Measurements from ENCODE around the gene ANKRD9. TPM values are rescaled to one million over a fixed set of nuclear protein-coding genes. Genes with fewer than 3 reads are reported as not detected.

ANKRD9 gene
- total and polyA plus RNA-seq, 10 of the 15 experiments (the other 5 are each of a cell fraction or from before 2014, with no cell fraction given): 0.03 to 3.6 (median 0.49) TPM

DNA sequence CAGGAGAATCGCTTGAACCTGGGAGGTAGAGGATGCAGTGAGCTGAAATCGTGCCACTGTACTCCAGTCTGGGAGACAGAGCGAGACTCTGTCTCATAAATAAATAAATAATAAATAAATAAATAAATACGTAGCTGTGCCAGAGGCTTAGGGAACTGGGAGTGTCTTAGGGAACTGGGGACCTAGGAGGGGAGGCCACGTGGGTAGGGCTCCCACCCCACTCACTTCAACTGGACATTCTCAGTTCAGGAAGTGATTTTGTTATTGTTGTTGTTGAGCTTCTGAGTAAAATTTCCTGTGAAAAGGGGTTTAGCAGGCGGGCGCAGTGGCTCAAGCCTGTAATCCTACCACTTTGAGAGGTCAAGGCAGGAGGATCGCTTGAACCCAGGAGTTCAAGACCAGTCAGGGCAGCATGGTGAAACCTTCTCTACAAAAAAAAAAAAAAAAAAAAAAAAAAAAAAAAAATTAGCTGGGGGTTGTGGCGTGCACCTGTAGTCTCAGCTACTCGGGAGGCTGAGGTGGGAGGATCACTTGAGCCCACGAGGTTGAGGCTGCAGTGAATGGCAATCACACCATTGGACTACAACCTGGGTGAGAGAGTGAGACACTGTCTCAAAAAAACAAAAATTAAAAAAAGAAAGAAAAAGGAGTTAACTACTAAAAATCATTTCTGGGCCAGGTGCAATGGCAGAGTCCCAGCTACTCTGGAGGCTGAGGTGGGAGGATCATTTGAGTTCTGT is 19.0 kb upstream of the ANKRD9 start:
- no peaks in the 10 kb centered on the region for H3K36me3 ChIP-seq (ENCODE audit: control insufficient read depth in 2 of 2, insufficient read depth in 2 of 2, low read length in 1 of 2)
- no peaks in the 10 kb centered on the region for H3K79me2 ChIP-seq (ENCODE audit: control insufficient read depth, insufficient read depth, low read length)
- 87% methylated on average over 10 of the region's 11 CpGs for WGBS (ENCODE audit: insufficient coverage, insufficient replicate concordance, low lambda C conversion rate, missing lambda C conversion rate)
- no peak overlapping the region for H3K4me3 ChIP-seq
- CTCF ChIA-PET: interaction anchor here (0.6 kb wide), 1 partner anchor 548 kb away, joined by 3 read pairs; no protein-coding TSS in a partner anchor
- in situ Hi-C loops (cut with MboI): no loop called here
- no peaks in the 10 kb centered on the region for H3K27me3 ChIP-seq (replicated peaks in 1 of 2; ENCODE audit: control insufficient read depth in 2 of 2, insufficient read depth in 2 of 2, low read length in 1 of 2)
- no peak overlapping the region for H3K4me2 ChIP-seq (ENCODE audit: control insufficient read depth, insufficient read depth)
- no peak overlapping the region for H2AFZ ChIP-seq (ENCODE audit: control insufficient read depth, low read depth, low read length)
- no peak overlapping the region for H3K27ac ChIP-seq (ENCODE audit: control insufficient read depth, insufficient read depth)
- no peaks in the 10 kb centered on the region for H3K9me3 ChIP-seq (replicated peaks; ENCODE audit: control insufficient read depth, insufficient read depth, low read length)
- no peaks in the 10 kb centered on the region; the same call in none of the 2 replicates for H3K4me1 ChIP-seq (ENCODE audit: control insufficient read depth, insufficient read depth, low read length)
- RAD21 ChIA-PET (ENCODE audit: unreplicated experiment): interaction anchor here (0.7 kb wide), 1 partner anchor 12 kb away, joined by 3 read pairs; no protein-coding TSS in a partner anchor
- SMC1A ChIA-PET (ENCODE audit: uncharacterized antibody, unreplicated experiment): interaction anchor here (0.9 kb wide), 1 partner anchor 166 kb away, joined by 3 read pairs; no protein-coding TSS in a partner anchor
- TF ChIP-seq EED (IDR thresholded peaks at IDR 0.05; ENCODE audit: low read depth): no peak
- TF ChIP-seq SUPT20H (IDR thresholded peaks at IDR 0.05; ENCODE audit: borderline replicate concordance, control insufficient read depth, low read depth, low read length): no peak
- TF ChIP-seq, protein P1, sequence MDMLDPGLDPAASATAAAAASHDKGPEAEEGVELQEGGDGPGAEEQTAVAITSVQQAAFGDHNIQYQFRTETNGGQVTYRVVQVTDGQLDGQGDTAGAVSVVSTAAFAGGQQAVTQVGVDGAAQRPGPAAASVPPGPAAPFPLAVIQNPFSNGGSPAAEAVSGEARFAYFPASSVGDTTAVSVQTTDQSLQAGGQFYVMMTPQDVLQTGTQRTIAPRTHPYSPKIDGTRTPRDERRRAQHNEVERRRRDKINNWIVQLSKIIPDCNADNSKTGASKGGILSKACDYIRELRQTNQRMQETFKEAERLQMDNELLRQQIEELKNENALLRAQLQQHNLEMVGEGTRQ (IDR thresholded peaks at IDR 0.05; ENCODE audit: borderline replicate concordance, low read depth, low read length): no peak
- no peak for TF ChIP-seq KAT2A (conservative IDR thresholded peaks at IDR 0.05; ENCODE audit: control insufficient read depth, low read depth, low read length)
- TF ChIP-seq DPF2 (IDR thresholded peaks at IDR 0.05): no peak
- no peak for TF ChIP-seq TCF7 (IDR thresholded peaks at IDR 0.05; ENCODE audit: borderline replicate concordance)
- TF ChIP-seq ZSCAN29 (IDR thresholded peaks at IDR 0.05): no peak
- TF ChIP-seq, protein P2, sequence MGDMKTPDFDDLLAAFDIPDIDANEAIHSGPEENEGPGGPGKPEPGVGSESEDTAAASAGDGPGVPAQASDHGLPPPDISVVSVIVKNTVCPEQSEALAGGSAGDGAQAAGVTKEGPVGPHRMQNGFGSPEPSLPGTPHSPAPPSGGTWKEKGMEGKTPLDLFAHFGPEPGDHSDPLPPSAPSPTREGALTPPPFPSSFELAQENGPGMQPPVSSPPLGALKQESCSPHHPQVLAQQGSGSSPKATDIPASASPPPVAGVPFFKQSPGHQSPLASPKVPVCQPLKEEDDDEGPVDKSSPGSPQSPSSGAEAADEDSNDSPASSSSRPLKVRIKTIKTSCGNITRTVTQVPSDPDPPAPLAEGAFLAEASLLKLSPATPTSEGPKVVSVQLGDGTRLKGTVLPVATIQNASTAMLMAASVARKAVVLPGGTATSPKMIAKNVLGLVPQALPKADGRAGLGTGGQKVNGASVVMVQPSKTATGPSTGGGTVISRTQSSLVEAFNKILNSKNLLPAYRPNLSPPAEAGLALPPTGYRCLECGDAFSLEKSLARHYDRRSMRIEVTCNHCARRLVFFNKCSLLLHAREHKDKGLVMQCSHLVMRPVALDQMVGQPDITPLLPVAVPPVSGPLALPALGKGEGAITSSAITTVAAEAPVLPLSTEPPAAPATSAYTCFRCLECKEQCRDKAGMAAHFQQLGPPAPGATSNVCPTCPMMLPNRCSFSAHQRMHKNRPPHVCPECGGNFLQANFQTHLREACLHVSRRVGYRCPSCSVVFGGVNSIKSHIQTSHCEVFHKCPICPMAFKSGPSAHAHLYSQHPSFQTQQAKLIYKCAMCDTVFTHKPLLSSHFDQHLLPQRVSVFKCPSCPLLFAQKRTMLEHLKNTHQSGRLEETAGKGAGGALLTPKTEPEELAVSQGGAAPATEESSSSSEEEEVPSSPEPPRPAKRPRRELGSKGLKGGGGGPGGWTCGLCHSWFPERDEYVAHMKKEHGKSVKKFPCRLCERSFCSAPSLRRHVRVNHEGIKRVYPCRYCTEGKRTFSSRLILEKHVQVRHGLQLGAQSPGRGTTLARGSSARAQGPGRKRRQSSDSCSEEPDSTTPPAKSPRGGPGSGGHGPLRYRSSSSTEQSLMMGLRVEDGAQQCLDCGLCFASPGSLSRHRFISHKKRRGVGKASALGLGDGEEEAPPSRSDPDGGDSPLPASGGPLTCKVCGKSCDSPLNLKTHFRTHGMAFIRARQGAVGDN (IDR thresholded peaks at IDR 0.05): no peak
- no peak for TF ChIP-seq MYC (IDR thresholded peaks at IDR 0.05; ENCODE audit: insufficient read depth, insufficient read length, insufficient replicate concordance, low read length, severe bottlenecking)
- TF ChIP-seq SMC3 (IDR thresholded peaks at IDR 0.05; ENCODE audit: borderline replicate concordance, low read length): no peak
- TF ChIP-seq YY1 (IDR thresholded peaks at IDR 0.05; ENCODE audit: low read depth, low read length): no peak
- TF ChIP-seq, protein P3, sequence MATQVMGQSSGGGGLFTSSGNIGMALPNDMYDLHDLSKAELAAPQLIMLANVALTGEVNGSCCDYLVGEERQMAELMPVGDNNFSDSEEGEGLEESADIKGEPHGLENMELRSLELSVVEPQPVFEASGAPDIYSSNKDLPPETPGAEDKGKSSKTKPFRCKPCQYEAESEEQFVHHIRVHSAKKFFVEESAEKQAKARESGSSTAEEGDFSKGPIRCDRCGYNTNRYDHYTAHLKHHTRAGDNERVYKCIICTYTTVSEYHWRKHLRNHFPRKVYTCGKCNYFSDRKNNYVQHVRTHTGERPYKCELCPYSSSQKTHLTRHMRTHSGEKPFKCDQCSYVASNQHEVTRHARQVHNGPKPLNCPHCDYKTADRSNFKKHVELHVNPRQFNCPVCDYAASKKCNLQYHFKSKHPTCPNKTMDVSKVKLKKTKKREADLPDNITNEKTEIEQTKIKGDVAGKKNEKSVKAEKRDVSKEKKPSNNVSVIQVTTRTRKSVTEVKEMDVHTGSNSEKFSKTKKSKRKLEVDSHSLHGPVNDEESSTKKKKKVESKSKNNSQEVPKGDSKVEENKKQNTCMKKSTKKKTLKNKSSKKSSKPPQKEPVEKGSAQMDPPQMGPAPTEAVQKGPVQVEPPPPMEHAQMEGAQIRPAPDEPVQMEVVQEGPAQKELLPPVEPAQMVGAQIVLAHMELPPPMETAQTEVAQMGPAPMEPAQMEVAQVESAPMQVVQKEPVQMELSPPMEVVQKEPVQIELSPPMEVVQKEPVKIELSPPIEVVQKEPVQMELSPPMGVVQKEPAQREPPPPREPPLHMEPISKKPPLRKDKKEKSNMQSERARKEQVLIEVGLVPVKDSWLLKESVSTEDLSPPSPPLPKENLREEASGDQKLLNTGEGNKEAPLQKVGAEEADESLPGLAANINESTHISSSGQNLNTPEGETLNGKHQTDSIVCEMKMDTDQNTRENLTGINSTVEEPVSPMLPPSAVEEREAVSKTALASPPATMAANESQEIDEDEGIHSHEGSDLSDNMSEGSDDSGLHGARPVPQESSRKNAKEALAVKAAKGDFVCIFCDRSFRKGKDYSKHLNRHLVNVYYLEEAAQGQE (IDR thresholded peaks at IDR 0.05; ENCODE audit: low read depth, low read length): no peak
- no peak for TF ChIP-seq BRCA1 (IDR thresholded peaks at IDR 0.05; ENCODE audit: low read depth, low read length)
- TF ChIP-seq RFX5 (IDR thresholded peaks at IDR 0.05; ENCODE audit: low read depth, low read length): no peak
- BruUV-seq (replicated peaks): no TSS peak
- FAIRE-seq (no peak), ATAC-seq (no peak), DNase-seq (ENCODE audit: low read depth, low spot score) (no peak)
- no peak overlapping the region for H3K9ac ChIP-seq (ENCODE audit: control insufficient read depth, insufficient read depth, low read length)
- intact Hi-C loops (cut with micrococcal nuclease; ENCODE audit: unreplicated experiment): loop anchor here (10.0 kb wide), 2 partner anchors 246 to 386 kb away; partner anchors contain the start of gene TRAF3
- no peaks in the 10 kb centered on the region for H4K20me1 ChIP-seq (ENCODE audit: control insufficient read depth, insufficient read depth)
- POLR2A ChIA-PET: no interaction called here

Data from GM12878 (cell line).